ENCODE measurements around the gene RALGAPB.

- TF ChIP-seq CTCF (IDR thresholded peaks at IDR 0.05) (no peak), POLR2AphosphoS5 (IDR thresholded peaks at IDR 0.05) (no peak), POLR2A (IDR thresholded peaks at IDR 0.05) (no peak)
These were observed 142.6 kb downstream of the RALGAPB start for GRCh38 chr20:38615283-38615682.

All from breast epithelium (tissue), 3 donors.